Stimulated activated CD4-positive, alpha-beta T cell treated with anti-CD3 and anti-CD28 coated beads, Interleukin-4, amount 100 ng/mL, for 1 hour (primary cell): Measurements from ENCODE around the gene AWAT1.
"Not testable (repeated sequence)": the region's sequence is repeated elsewhere in the genome, so short reads cannot be mapped to it uniquely, and the experiment has no call there.

Experiments used
- DNase-seq: peaks from one replicate; pipeline ENCODE4 v3.0.0-alpha.2; 2020

The AWAT1 gene

DNA sequence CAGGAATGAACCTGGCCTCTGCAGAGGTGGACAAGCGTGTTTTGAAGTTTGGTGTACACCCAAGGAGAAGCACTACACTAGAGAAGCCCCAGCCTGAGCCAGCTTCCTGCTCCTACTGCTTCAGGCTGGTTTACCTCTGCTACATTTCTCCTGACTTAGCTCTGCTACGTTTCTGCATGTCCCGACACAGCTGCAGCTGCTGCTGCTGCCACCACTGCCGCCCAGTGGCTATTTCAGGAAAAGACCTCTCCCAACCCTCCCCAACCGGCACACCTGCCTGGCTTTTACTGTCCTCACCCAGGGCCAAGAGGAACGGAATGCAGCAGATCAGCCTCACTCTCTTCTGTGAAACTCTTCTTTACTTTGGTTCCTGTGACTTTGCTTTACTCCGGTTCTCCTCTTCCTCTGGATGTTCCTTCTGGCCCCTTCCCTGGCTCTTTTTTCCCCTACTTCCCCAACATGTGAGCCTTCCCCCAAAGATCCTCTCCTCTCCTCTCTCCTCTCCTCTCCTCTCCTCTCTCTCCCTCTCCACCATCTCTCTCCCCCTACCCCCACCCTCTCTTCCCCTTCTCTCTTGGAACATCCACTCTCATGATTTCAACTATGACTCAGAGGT, 28.6 kb downstream of the AWAT1 start:
- DNase-seq, result peak; percentile 15

DNA sequence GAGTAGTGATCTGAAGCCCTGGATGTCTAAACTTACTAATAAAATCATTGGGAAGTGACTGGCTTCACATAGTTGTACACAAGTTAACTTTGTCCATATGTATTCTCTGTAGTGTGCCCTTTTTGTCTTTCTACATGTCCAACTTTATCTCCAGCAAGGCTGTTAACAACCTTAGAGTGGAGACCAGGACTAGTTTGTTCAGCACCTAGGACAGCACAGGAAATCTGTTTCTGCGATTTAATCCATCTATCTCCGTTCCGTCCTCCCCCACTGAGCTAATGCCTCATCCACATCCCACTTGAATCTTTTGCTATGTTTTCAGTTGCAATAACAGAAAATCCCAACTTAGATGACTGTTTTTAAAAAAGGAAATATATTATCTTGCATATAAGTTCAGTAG, 30.3 kb downstream of the AWAT1 start:
- no peak for DNase-seq

DNA sequence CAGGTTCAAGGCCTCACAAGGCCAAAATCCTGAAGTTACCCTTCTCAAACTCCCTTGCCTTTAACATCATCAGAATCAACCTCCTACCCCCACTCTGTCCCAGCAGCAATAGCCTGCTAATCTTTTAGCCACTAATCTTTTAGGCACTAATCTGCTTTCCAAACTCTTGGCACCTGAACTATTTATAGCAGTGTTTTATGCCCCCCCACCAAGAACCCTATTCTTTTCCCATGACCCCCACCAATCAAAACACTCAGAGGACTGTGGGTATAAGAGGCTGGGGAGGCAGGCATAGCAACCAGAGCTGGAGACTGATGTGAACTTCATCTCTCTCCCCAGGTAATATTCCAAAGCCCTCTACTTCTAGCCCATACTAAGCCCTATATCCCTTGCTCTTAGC, 33.6 kb downstream of the AWAT1 start, which contains the start of gene ARR3:
TSS of gene ARR3 (plus strand) at position 301 of the 400 bp plus-strand sequence. CDS start 1,052 bp downstream, outside the sequence.
- DNase-seq, result no peak

DNA sequence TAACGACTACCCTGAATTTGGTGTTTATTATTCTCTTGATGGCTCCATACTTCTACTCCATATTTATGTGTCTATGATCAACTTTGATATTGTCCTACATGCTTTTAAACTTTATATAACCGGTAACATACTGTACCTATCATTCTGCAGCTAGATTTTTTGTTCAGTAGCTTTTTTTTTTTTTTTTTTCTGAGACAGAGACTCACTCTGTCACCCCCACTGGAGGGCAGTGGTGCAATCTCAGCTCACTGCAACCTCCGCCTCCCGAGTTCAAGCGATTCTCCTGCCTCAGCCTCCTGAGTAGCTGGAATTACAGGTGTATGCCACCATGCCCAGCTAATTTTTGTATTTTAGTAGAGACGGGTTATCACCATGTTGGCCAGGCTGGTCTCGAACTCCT, 39.6 kb downstream of the AWAT1 start:
- not testable (repeated sequence) for DNase-seq

DNA sequence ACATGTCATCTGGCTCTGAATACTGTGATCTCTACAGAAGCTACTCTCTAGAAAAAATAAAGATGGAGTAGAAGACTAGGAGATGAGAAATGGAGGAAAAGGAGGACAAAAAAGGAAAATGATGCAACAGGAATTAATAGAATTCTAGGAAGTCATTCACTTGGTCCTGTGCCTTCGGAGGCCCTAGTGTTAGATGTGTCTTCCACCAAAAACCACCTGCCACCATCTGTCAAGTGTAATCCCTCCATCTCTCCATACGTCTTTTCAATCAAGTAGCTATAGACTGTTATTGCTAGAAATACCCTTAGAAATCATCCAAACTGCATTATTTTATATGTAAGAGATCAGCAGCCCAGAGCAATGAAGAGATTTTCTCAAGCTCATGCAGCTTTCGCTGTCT, 44.6 kb downstream of the AWAT1 start:
- DNase-seq, result no peak

DNA sequence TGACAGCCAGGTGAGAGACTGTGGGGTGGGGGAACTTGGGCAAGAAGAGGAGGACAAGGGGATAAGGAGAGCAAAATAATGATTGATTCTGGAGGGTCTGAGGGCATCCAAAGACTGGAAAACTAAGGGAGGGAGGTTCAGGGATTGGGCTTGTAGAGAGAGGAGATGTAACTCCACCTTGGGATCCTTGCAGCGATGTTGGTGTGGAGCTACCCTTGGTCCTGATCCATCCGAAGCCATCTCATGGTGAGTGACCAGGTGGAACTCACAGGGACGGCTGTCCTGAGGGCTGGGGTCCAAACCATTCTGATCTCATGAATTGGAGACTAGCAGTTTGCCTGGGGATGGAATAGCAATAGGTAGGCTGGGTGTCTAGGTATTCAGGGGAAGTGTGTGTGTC, 46.1 kb downstream of the AWAT1 start:
- no peak for DNase-seq

DNA sequence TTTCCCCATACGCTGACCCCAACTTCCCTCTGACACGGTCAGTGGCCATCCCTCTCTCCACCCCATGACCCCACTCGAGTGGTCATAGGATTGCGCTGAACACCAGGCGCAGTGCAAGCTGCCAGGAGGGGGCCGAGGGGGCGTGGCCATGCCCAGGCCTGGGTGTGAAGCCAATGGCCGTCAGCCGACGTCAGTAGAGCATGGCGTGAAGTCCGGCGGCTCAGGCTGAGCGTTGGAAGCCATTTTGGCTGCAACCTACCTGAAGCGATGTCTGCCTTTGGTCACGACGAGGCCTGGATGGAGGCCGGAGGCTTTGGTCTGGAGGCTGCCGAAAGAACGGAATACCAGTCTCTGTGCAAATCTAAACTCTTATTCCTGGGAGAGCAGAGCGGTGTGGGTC, 47.5 kb downstream of the AWAT1 start, which contains the start of gene RAB41:
TSS of gene RAB41 (plus strand) at position 222 of the 400 bp plus-strand sequence. CDS start at position 268, 46 bp downstream.
- DNase-seq, result no peak

DNA sequence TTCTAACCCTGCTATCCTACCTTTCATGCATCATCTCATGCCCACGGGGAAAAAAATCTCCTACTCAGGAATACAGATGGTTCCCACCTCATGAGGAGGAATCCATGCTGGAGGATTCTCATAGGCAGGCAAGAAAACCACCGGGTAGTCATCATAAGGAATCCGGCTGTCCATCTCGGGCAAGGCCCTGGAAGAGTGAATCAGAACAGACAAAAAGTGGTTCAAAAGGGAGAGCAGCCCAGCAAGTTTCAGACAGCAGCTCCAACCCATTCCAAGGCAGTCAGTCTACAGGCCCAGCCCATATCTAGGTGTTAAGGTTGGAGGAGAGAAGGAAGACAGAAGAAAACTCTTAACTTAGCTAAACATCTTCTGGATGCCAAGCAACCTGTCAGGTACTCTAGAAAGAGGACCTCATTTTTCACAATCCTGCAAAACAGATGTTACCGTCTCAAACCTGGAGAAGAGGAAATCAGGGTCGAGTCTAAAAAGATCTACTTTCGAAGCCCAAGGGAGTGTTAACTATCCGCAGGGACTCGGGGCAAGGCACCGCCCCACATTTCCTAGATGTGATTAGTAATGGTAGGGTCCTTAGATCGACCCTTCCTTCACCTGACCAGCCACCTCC, 54.8 kb downstream of the AWAT1 start:
- no peak for DNase-seq
